Endometrial microvascular endothelial cells (primary cell): ENCODE measurements around the gene PTPRN2. TPM values are rescaled to one million over a fixed set of nuclear protein-coding genes. Genes with fewer than 3 reads are reported as not detected.
"Not testable (repeated sequence)": the region's sequence is repeated elsewhere in the genome, so short reads cannot be mapped to it uniquely, and the experiment has no call there.

Source experiments
- in situ Hi-C: cut with HindIII; loops from 2 replicates; pipeline ENCODE4 v1.10.0; 2017; ENCODE audit warnings: low sequenced_read_pairs, low pct_unique_long_range_greater_than_20kb; ENCODE audit errors: inconsistent ontology term
- total RNA-seq: library from RNA; depleted of rRNA; stranded (reverse); fragments of >200 nt; gene quantifications from one replicate; pipeline ENCODE4 v1.2.3, GENCODE V29; 2015; ENCODE audit errors: inconsistent ontology term

The PTPRN2 gene
- total RNA-seq, 1 donor from 2014 or later, result 13.3 TPM

- in situ Hi-C loops, result no loop called here
Measured at GRCh38 chr7:158255156-158255555, 332.5 kb downstream of the PTPRN2 start.

GRCh38 chr7:158253670-158254045 lies 334.0 kb downstream of the PTPRN2 start:
- in situ Hi-C loops, result not testable (repeated sequence)

GRCh38 chr7:158252837-158253669 lies 334.6 kb downstream of the PTPRN2 start:
- in situ Hi-C loops, result no loop called here

- in situ Hi-C loops, result no loop called here
Measured at GRCh38 chr7:158252081-158252836, 335.4 kb downstream of the PTPRN2 start.

GRCh38 chr7:158251061-158251965 lies 336.3 kb downstream of the PTPRN2 start:
- in situ Hi-C loops, result no loop called here

GRCh38 chr7:158249692-158250091 lies 337.9 kb downstream of the PTPRN2 start:
- in situ Hi-C loops, result no loop called here

GRCh38 chr7:158248816-158249215 lies 338.8 kb downstream of the PTPRN2 start:
- in situ Hi-C loops, result no loop called here

GRCh38 chr7:158247758-158248487 lies 339.7 kb downstream of the PTPRN2 start:
- in situ Hi-C loops, result no loop called here

GRCh38 chr7:158246960-158247673 lies 340.5 kb downstream of the PTPRN2 start:
- in situ Hi-C loops, result no loop called here

GRCh38 chr7:158246272-158246959 lies 341.2 kb downstream of the PTPRN2 start:
- in situ Hi-C loops, result no loop called here

GRCh38 chr7:158245724-158246041 lies 341.9 kb downstream of the PTPRN2 start:
- in situ Hi-C loops, result no loop called here

GRCh38 chr7:158244873-158245723 lies 342.5 kb downstream of the PTPRN2 start:
- in situ Hi-C loops, result no loop called here

GRCh38 chr7:158244430-158244829 lies 343.2 kb downstream of the PTPRN2 start:
- in situ Hi-C loops, result no loop called here

- in situ Hi-C loops, result no loop called here
Measured at GRCh38 chr7:158241919-158242318, 345.7 kb downstream of the PTPRN2 start.

GRCh38 chr7:158240801-158241200 lies 346.8 kb downstream of the PTPRN2 start:
- in situ Hi-C loops, result no loop called here

- in situ Hi-C loops, result no loop called here
Measured at GRCh38 chr7:158239290-158239981, 348.2 kb downstream of the PTPRN2 start.
